Measurements from ENCODE around the gene PARP15.

DNA sequence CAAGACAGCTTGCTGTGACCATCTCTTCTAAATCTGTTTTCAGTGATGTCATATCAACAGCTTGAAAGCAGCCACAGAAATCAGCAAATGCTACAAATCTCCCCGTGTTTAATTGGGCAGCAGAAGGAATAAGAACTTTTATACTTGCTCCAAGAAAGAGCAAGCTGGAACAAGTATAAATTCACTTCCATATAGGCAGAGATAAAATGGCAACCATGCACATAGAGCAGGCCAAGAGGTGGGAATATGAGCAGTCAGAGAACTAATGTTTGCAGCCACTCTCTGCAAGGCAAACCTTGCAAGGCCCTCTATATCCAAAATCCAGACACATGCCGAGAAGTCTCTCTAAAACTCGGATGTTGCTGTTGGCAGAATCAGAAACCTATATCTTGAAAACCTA, 29.4 kb upstream of the PARP15 start:
- TF ChIP-seq, protein P1, sequence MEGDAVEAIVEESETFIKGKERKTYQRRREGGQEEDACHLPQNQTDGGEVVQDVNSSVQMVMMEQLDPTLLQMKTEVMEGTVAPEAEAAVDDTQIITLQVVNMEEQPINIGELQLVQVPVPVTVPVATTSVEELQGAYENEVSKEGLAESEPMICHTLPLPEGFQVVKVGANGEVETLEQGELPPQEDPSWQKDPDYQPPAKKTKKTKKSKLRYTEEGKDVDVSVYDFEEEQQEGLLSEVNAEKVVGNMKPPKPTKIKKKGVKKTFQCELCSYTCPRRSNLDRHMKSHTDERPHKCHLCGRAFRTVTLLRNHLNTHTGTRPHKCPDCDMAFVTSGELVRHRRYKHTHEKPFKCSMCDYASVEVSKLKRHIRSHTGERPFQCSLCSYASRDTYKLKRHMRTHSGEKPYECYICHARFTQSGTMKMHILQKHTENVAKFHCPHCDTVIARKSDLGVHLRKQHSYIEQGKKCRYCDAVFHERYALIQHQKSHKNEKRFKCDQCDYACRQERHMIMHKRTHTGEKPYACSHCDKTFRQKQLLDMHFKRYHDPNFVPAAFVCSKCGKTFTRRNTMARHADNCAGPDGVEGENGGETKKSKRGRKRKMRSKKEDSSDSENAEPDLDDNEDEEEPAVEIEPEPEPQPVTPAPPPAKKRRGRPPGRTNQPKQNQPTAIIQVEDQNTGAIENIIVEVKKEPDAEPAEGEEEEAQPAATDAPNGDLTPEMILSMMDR (IDR thresholded peaks at IDR 0.05; ENCODE audit: insufficient read depth, low read depth, low read length): no peak
- no peak for TF ChIP-seq EZH2 (IDR thresholded peaks at IDR 0.05; ENCODE audit: insufficient read depth, low read length)

Data from astrocyte (in vitro differentiated cells and primary cell).